22Rv1 (cell line): ENCODE data around the gene ZNF317.

Experiments used
- H3K27ac ChIP-seq: fragments of 450-650 bp; 2 replicates; pipeline ENCODE4 v1.5.1; 2017
- ZFX ChIP-seq: fragments of 450-650 bp; IDR thresholded peaks from 2 replicates; pipeline ENCODE4 v1.6.1; 2017; ENCODE audit warnings: antibody characterized with exemption, borderline replicate concordance
- TF ChIP-seq, protein P1 (sequence below): fragments of 450-650 bp; IDR thresholded peaks from 2 replicates; pipeline ENCODE4 v1.5.1; 2017; ENCODE audit warnings: mild to moderate bottlenecking

Gene ZNF317

DNA sequence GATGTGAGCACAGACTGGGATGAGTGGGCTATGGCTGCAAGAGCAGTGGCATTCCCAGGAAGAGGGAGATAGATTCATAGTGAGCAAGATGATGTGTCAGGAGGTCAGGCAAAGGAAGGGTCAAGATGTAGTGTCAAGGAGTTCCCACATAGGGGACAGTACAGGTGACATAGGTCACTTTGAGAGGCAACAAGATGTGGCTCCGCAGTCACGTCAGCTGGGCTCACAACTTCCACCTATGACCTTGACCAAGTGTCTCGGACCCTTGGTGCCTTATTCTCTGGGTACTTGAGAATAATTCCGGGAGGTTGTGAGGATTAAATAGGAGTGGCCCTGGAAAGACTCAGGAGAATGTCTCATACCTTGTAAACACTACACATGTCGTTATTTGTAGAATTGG, 10.5 kb downstream of the ZNF317 start:
- TF ChIP-seq, protein P1, sequence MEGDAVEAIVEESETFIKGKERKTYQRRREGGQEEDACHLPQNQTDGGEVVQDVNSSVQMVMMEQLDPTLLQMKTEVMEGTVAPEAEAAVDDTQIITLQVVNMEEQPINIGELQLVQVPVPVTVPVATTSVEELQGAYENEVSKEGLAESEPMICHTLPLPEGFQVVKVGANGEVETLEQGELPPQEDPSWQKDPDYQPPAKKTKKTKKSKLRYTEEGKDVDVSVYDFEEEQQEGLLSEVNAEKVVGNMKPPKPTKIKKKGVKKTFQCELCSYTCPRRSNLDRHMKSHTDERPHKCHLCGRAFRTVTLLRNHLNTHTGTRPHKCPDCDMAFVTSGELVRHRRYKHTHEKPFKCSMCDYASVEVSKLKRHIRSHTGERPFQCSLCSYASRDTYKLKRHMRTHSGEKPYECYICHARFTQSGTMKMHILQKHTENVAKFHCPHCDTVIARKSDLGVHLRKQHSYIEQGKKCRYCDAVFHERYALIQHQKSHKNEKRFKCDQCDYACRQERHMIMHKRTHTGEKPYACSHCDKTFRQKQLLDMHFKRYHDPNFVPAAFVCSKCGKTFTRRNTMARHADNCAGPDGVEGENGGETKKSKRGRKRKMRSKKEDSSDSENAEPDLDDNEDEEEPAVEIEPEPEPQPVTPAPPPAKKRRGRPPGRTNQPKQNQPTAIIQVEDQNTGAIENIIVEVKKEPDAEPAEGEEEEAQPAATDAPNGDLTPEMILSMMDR: no peak
- no peak for TF ChIP-seq ZFX

DNA sequence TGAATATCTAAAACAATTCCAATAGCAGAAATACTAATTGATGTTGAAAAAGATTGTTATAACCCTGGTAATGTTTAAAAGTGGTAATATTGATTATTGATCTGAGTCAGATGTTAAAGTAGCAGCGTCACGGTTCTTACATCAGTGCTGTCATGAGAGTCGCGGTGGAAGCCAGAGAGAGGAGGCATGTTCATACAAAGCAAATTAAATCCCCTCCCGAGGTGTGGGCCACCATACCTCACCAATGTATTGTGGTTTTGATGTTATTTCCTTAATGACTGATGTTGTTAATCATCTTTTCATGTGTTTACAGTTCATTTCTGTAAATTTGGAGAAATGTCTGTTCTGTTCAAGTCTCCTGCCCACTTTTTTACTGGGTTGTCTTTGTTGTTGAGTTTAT, 11.2 kb downstream of the ZNF317 start:
- H3K27ac ChIP-seq: no peak overlapping the region
- TF ChIP-seq ZFX: no peak
- TF ChIP-seq, protein P1: no peak

More for the DNA sequence above, 10.5 kb downstream of the ZNF317 start:
- H3K27ac ChIP-seq: no peak overlapping the region

DNA sequence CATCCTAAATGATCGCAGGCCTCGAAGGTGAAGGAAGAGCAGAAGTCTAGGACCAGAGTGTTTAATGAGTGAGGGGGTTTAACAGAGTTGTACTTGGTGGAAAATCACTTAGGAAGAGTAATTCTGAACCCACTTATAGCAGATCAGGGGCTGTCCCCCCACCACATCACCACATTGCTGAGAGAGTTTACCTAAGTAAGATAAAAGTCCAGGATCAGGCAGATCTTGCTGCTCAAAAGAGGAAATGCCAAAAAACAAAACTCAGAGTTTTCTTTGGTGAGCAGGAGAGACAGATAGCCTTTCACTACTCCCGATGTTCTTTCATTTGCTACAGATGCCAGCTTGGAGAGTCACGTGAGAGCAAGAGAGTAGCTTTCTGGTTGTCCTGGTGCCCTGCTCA, 15.4 kb downstream of the ZNF317 start:
- TF ChIP-seq, protein P1: no peak
- no peak for TF ChIP-seq ZFX
- H3K27ac ChIP-seq: no peak overlapping the region

DNA sequence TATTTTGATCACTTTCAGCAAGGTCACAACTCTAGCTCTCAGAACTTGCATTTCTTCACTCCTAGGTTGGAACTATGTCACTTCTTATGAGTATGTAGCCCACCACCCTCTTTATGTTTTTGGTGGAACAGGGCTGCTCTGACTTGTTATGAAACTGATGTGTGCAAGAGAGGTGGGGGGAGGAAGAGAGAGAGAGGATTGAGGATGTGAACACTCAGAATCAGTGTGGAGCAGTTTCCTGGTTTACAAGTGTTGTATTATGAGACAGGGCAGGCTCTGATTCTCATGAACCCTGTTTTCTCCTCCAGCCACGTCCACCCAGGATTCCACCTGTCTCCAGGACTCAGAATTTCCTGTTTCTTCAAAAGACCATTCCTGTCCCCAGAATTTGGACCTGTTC, 16.1 kb downstream of the ZNF317 start:
- H3K27ac ChIP-seq: no peak overlapping the region
- TF ChIP-seq, protein P1: no peak
- no peak for TF ChIP-seq ZFX

DNA sequence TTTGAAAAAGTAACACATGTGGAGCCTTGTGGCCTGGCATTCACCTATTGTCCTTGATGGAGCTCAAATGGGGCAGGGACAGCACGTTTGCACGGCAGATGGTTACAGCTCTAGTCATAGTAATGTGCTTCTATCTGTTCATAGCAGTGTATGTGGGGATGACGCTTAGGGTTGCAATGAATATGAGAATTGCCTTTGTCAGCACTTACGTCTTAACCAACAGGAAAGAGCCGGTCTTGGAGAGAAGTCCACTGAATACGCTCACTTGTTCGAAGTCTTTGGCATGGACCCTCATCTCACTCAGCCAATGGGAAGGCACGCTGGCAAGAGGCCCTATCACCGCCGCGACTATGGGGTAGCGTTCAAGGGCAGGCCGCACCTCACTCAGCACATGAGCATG, 19.7 kb downstream of the ZNF317 start:
- H3K27ac ChIP-seq: no peak overlapping the region
- TF ChIP-seq ZFX: no peak
- TF ChIP-seq, protein P1: no peak

DNA sequence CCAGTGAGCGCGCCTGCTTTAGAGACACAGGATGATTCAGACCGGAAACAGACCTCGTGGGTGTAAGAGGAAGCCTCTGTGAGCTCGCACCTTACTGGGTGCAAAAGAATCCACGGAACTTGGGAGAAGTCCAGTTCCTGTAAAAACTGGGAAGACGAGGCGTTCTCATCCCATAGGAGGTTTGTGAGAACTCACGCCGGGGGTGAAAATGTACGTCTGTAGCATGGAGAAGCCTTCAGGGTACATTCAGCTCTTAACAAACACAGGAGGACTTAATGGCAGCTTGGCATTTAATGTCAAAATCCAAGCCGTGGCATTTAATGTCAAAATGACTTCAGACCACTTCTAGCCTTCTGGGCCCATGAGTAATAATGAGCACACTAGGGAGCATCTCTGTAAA, 21.2 kb downstream of the ZNF317 start:
- H3K27ac ChIP-seq: no peak overlapping the region

DNA sequence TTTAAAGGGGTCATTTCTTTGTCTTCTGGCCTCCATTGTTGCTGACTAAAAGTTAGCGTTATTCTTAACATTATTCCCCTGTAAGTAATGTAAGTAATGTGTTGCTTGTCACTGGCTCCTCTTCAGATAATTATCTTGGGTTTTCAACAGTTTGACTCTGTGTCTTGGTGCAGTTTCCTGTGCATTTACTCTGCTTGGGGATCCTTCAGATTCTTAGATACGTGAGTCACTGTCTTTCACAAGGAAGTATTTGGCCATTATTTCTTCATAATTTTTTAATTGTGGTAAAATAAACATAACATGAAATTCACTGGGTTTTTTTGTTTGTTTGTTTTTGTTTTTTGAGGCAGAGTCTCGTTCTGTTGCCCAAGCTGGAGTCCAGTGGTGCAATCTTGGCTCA, 25.1 kb downstream of the ZNF317 start:
- no peak overlapping the region for H3K27ac ChIP-seq
- TF ChIP-seq, protein P1: no peak
- TF ChIP-seq ZFX: no peak

More for the DNA sequence above, 21.2 kb downstream of the ZNF317 start:
- TF ChIP-seq, protein P1: no peak
- TF ChIP-seq ZFX: no peak
